A549 (cell line): ENCODE data around the gene HSD17B3. TPM values are rescaled to one million over a fixed set of nuclear protein-coding genes. Genes with fewer than 3 reads are reported as not detected.

Experiments
- ATAC-seq, 2 experiments: fragments of 200-7000 bp in 1 of 2; fragments of >200 bp in 1 of 2; cut with Nextera tagmentation in 1 of 2; cut with Tn5 transposase in 1 of 2; 3 replicates each; pipeline versions ENCODE4 v1.8.0 to v1.9.1; 2018 to 2020; ENCODE audit warnings: mild to moderate bottlenecking in 1 of 2, moderate library complexity in 1 of 2
- CTCF ChIA-PET: fragments of 300-600 bp; sonication (Branson Sonifier 250); formaldehyde crosslinking; extraction: SDS; loops from one replicate; lab custom pipeline; 2021; ENCODE audit warnings: antibody characterized with exemption, inconsistent platforms; lab: Yijun Ruan, JAX
- POLR2A ChIA-PET: fragments of 350-600 bp; formaldehyde crosslinking; extraction: SDS; loops from one replicate; lab custom pipeline; 2021; ENCODE audit warnings: antibody characterized with exemption, inconsistent platforms; lab: Yijun Ruan, JAX
- DNase-seq, 2 experiments: peaks; one replicate each; pipeline versions ENCODE4 v3.0.0 to v3.0.0-alpha.2; 2011 to 2016; ENCODE audit warnings: low read depth in 1 of 2, low spot score in 1 of 2
- FAIRE-seq: peaks from 2 replicates; lab custom pipeline; 2011; peaks lifted over from hg19 to GRCh38; lab: Jason Lieb, UNC
- H3K27ac ChIP-seq, 2 experiments: fragments of >200 bp; sonication (Bioruptor Twin); formaldehyde crosslinking; 3 replicates each; pipeline ENCODE4 v1.5.1; 2016 to 2017
- H3K4me1 ChIP-seq: fragments of >200 bp; sonication (Bioruptor Twin); formaldehyde crosslinking; 3 replicates; pipeline ENCODE4 v1.6.1; 2016
- H3K4me2 ChIP-seq: fragments of >200 bp; sonication (Bioruptor Twin); formaldehyde crosslinking; 3 replicates; pipeline ENCODE4 v1.6.1; 2016
- H3K4me3 ChIP-seq: fragments of >200 bp; sonication (Bioruptor Twin); formaldehyde crosslinking; 3 replicates; pipeline ENCODE4 v1.5.1; 2016
- H3K9me3 ChIP-seq: fragments of >200 bp; sonication (Bioruptor Twin); formaldehyde crosslinking; 3 replicates; pipeline ENCODE4 v1.6.1; 2016
- BCL3 ChIP-seq: fragments of >200 bp; sonication (Bioruptor Twin); formaldehyde crosslinking; IDR thresholded peaks from 3 replicates; pipeline ENCODE4 v1.6.1; 2016
- BHLHE40 ChIP-seq: IDR thresholded peaks from 2 replicates; pipeline ENCODE4 v1.6.1; 2012; ENCODE audit warnings: low read depth, low read length, inconsistent platforms
- CBX2 ChIP-seq: fragments of 200-600 bp; sonication (generic); IDR thresholded peaks from 2 replicates; pipeline ENCODE4 v1.6.1; 2016; ENCODE audit warnings: low read depth, mild to moderate bottlenecking, borderline replicate concordance
- CBX8 ChIP-seq: fragments of 200-600 bp; sonication (generic); IDR thresholded peaks from 2 replicates; pipeline ENCODE4 v1.6.1; 2016
- CEBPB ChIP-seq, 2 experiments: fragments of >200 bp in 1 of 2; sonication (Bioruptor Twin) in 1 of 2; formaldehyde crosslinking in 1 of 2; IDR thresholded peaks; 2 replicates each; pipeline ENCODE4 v1.6.1; 2012 to 2016
- CHD4 ChIP-seq: fragments of 200-600 bp; sonication (generic); IDR thresholded peaks from 2 replicates; pipeline ENCODE4 v1.6.1; 2016; ENCODE audit warnings: antibody characterized with exemption, mild to moderate bottlenecking, borderline replicate concordance
- CTCF ChIP-seq: fragments of >200 bp; sonication (Bioruptor Twin); formaldehyde crosslinking; IDR thresholded peaks from 3 replicates; pipeline ENCODE4 v1.5.1; 2016
- E2F6 ChIP-seq: IDR thresholded peaks from 2 replicates; pipeline ENCODE4 v1.6.1; 2012; ENCODE audit warnings: low read depth, borderline replicate concordance
- EHMT2 ChIP-seq: fragments of 200-600 bp; sonication (generic); IDR thresholded peaks from 2 replicates; pipeline ENCODE4 v1.6.1; 2016; ENCODE audit warnings: antibody characterized with exemption, low read depth, mild to moderate bottlenecking, moderate library complexity
- EP300 ChIP-seq, 2 experiments: fragments of >200 bp; sonication (Bioruptor Twin); formaldehyde crosslinking; IDR thresholded peaks; 2 replicates in 1 of 2; 3 replicates in 1 of 2; pipeline ENCODE4 v1.6.1; 2016 to 2017
- FOSL2 ChIP-seq, 2 experiments: fragments of 450-650 bp in 1 of 2; fragments of >200 bp in 1 of 2; sonication (Bioruptor Twin) in 1 of 2; formaldehyde crosslinking; IDR thresholded peaks; 2 replicates each; pipeline versions ENCODE4 v1.5.0 to v1.6.1; 2016 to 2020; ENCODE audit warnings: mild to moderate bottlenecking in 1 of 2, moderate library complexity in 1 of 2
- HMGXB4 ChIP-seq: fragments of 250-450 bp; sonication (Bioruptor Pico); IDR thresholded peaks from 2 replicates; pipeline ENCODE4 v1.5.0; 2021; ENCODE audit warnings: mild to moderate bottlenecking, moderate library complexity, borderline replicate concordance
- HOXB5 ChIP-seq: fragments of 250-450 bp; sonication (Bioruptor Pico); IDR thresholded peaks from 2 replicates; pipeline ENCODE4 v1.5.0; 2020; ENCODE audit warnings: mild to moderate bottlenecking, moderate library complexity
- MAZ ChIP-seq: fragments of 150-350 bp; IDR thresholded peaks from 2 replicates; pipeline ENCODE4 v1.6.1; 2014; ENCODE audit warnings: antibody characterized with exemption, low read depth, low read length, borderline replicate concordance
- NPAS2 ChIP-seq: fragments of 250-450 bp; sonication (Bioruptor Pico); IDR thresholded peaks from 2 replicates; pipeline ENCODE4 v1.8.0; 2022; ENCODE audit warnings: mild to moderate bottlenecking, moderate library complexity, borderline replicate concordance
- PBX3 ChIP-seq: IDR thresholded peaks from 2 replicates; pipeline ENCODE4 v1.6.1; 2012
- PHF8 ChIP-seq: fragments of 200-600 bp; sonication (generic); IDR thresholded peaks from 2 replicates; pipeline ENCODE4 v1.6.1; 2016; ENCODE audit warnings: low read depth, mild to moderate bottlenecking, antibody characterized with exemption, moderate library complexity, borderline replicate concordance
- RAD21 ChIP-seq, 2 experiments: fragments of >200 bp in 1 of 2; sonication (Bioruptor Twin) in 1 of 2; formaldehyde crosslinking in 1 of 2; IDR thresholded peaks in 1 of 2; conservative IDR thresholded peaks in 1 of 2; 2 replicates in 1 of 2; 3 replicates in 1 of 2; pipeline ENCODE4 v1.6.1; 2012 to 2018; ENCODE audit warnings: inconsistent platforms in 1 of 2
- RCOR1 ChIP-seq: fragments of 150-350 bp; IDR thresholded peaks from 2 replicates; pipeline ENCODE4 v1.6.1; 2014; ENCODE audit warnings: antibody characterized with exemption, low read length, low read depth
- RFX5 ChIP-seq: fragments of 450-650 bp; IDR thresholded peaks from 2 replicates; pipeline ENCODE4 v1.7.1; 2014; ENCODE audit warnings: antibody characterized with exemption, mild to moderate bottlenecking, moderate library complexity
- SMC3 ChIP-seq: fragments of >200 bp; sonication (Bioruptor Twin); formaldehyde crosslinking; IDR thresholded peaks from 3 replicates; pipeline ENCODE4 v1.6.1; 2018; ENCODE audit warnings: inconsistent platforms
- TP53 ChIP-seq: fragments of 250-450 bp; sonication (Bioruptor Pico); IDR thresholded peaks from 2 replicates; pipeline ENCODE4 v1.5.0; 2021; ENCODE audit warnings: mild to moderate bottlenecking, moderate library complexity
- ZC3H11A ChIP-seq: fragments of 450-650 bp; IDR thresholded peaks from 2 replicates; pipeline ENCODE4 v1.6.1; 2014; ENCODE audit warnings: antibody characterized with exemption, mild to moderate bottlenecking
- WGBS: methylation state at CpG from one replicate; pipeline ENCODE4 v1.1.6; 2017; ENCODE audit errors: missing lambda C conversion rate; 5-methylcytosine and 5-hydroxymethylcytosine counted together
- polyA plus RNA-seq, 4 experiments: library from polyadenylated mRNA; depleted of rRNA in 3 of 4; stranded (reverse); fragments of >200 nt; fragmentation: RNase III in 1 of 4; extraction: RNeasy Plus Mini Kit Qiagen cat#74134 plus additional on column Dnase treatment in 1 of 4; gene quantifications; 2 replicates in 3 of 4; 3 replicates in 1 of 4; pipeline ENCODE4 v1.2.3, GENCODE V29; 2011 to 2017

The HSD17B3 gene
- polyA plus RNA-seq, 2 of the 4 experiments (the other 2 are of a cell fraction): 0.22 to 0.25 TPM

GRCh38 chr9:96320749-96321280, 18.8 kb upstream of the HSD17B3 start:
- WGBS: 88% methylated on average over 8 of the region's 8 CpGs

GRCh38 chr9:96318921-96319565, 17.1 kb upstream of the HSD17B3 start:
- no peak for ATAC-seq
- H3K4me3 ChIP-seq: no peak overlapping the region
- H3K27ac ChIP-seq: no peak overlapping the region
- H3K4me2 ChIP-seq: no peak overlapping the region
- ChIA-PET CTCF (interaction anchor here (2.0 to 3.7 kb wide), 3 partner anchors 8 to 87 kb away, joined by 7 to 42 read pairs (median 30); no protein-coding TSS in a partner anchor), POLR2A (no interaction called here)
- H3K4me1 ChIP-seq: no peaks in the 10 kb centered on the region; the same call in 2 of the 3 replicates
- FAIRE-seq: no peak
- no peak for DNase-seq
- WGBS: 73% methylated on average over 6 of the region's 6 CpGs
- H3K9me3 ChIP-seq: no peaks in the 10 kb centered on the region; the same call in 2 of the 3 replicates
- TF ChIP-seq HMGXB4 (CRISPR knock-in tag): no peak
- no peak for TF ChIP-seq TP53 (CRISPR knock-in tag)
- TF ChIP-seq E2F6: no peak
- no peak for TF ChIP-seq SMC3
- no peak for TF ChIP-seq CTCF
- TF ChIP-seq CBX2: no peak
- no peak for TF ChIP-seq CEBPB (IDR thresholded peaks at IDR 0.05)
- no peak for TF ChIP-seq BHLHE40
- no peak for TF ChIP-seq BCL3
- TF ChIP-seq FOSL2 (IDR thresholded peaks at IDR 0.05): no peak
- TF ChIP-seq FOSL2 (CRISPR knock-in tag; IDR thresholded peaks at IDR 0.05): no peak
- no peak for TF ChIP-seq EP300 (IDR thresholded peaks at IDR 0.05)
- TF ChIP-seq PBX3: no peak
- no peak for TF ChIP-seq HOXB5 (CRISPR knock-in tag)
- TF ChIP-seq MAZ: no peak
- no peak for TF ChIP-seq RAD21 (conservative IDR thresholded peaks at IDR 0.05 in 1 of 2, IDR thresholded peaks at IDR 0.05 in 1 of 2)
- TF ChIP-seq PHF8: no peak
- no peak for TF ChIP-seq CBX8
- no peak for TF ChIP-seq ZC3H11A
- no peak for TF ChIP-seq RFX5
- no peak for TF ChIP-seq CHD4
- TF ChIP-seq, all 56 proteins: peak for 0

More at GRCh38 chr9:96320749-96321280, 18.8 kb upstream of the HSD17B3 start:
- Histone ChIP-seq H3K9me3 (no peaks in the 10 kb centered on the region), H3K4me2 (no peak overlapping the region), H3K4me1 (no peaks in the 10 kb centered on the region; the same call in 2 of the 3 replicates), H3K27ac (no peak overlapping the region), H3K4me3 (no peak overlapping the region)
- ChIA-PET CTCF (interaction anchor here (2.0 kb wide), 1 partner anchor 88 kb away, joined by 7 read pairs; no protein-coding TSS in a partner anchor), POLR2A (no interaction called here)
- no peak for DNase-seq
- ATAC-seq: no peak
- FAIRE-seq: no peak
- TF ChIP-seq PBX3 (no peak), MAZ (no peak), CHD4 (no peak), NPAS2 (no peak), RCOR1 (no peak), FOSL2 (IDR thresholded peaks at IDR 0.05) (no peak), FOSL2 (CRISPR knock-in tag; IDR thresholded peaks at IDR 0.05) (no peak), EHMT2 (no peak)
